ENCODE data around the gene CDKL1.
A peak's percentile ranks its signal among the peaks of the same experiment; 100 is the strongest.

The CDKL1 gene

DNA sequence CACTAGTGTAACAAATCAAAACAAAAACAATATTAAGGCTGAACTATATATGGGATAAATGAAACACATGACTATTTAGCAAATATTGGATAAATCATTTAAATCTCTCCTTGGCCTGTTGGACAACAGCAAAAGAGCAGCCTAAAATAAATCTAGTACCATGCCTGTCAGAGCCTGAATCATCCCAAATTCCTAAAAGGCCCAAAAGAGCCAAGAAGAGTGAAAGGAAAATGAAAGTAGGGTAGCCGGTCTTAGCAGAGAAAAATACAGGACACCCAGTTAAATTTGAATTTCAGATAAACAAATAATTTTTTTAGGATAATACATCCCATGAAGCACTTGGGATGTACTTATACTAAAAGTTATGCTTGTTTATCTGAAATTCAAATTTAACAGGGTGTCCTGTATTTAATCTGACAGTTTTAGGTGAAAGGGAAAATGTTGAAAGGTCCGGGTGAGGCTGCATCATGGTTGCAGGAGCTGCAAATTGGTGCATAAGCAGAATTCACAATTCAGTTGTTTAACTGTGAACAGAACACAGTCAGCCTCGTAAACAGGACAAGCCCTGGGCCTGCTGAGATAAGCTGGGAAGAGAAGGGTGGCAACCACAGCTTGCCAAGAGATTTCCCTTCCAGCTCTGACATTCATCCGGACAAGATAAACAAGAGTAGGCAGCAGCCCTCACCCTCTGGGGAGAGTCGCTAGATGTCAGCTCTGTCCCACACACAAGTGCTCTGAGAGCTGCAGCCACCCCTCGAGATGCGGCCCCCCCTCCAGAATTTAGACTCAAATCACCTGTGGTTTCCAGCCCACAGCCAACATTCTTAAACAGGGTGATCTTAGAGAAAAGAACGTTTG lies 54.2 kb downstream of the CDKL1 start:
- peak overlapping the region; percentile 91 for H2AFZ ChIP-seq (ENCODE audit: low read depth)
- H3K9ac ChIP-seq = peak overlapping the region; percentile 19; the same call in 1 of the 2 replicates
- H4K20me1 ChIP-seq (ENCODE audit: insufficient read depth) = no peaks in the 10 kb centered on the region

DNA sequence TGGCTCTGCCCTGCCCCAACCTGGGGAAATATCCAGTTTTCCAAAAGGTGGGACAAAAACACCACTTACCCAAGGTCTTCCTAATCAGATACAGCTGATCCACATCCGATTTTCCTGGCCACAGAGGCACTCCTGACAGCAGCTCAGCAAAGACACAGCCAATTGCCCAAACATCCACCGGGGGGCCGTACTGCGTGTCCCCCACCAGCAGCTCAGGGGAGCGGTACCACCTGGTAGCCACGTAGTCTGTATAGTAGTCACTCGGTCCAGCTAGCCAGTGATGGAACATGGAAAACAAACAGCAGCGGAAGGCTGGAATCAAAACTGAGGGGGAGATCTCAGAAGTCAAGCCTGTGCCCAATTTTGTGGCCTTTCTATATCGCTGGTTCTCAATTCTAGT lies 55.7 kb downstream of the CDKL1 start:
- Histone ChIP-seq H3K27me3 (ENCODE audit: insufficient read depth, low read depth) (no peaks in the 10 kb centered on the region), H3K4me3 (IDR thresholded peaks at IDR 0.05; ENCODE audit: insufficient read depth, low read depth, low read length) (no peak overlapping the region), H3K9ac (no peak overlapping the region), H2AFZ (ENCODE audit: low read depth) (no peak overlapping the region), H3K4me1 (ENCODE audit: low read depth, poor library complexity, severe bottlenecking) (peaks cover 24% of the 10 kb centered on the region), H3K4me2 (no peak overlapping the region), H3K36me3 (ENCODE audit: insufficient read depth) (no peaks in the 10 kb centered on the region), H3K79me2 (ENCODE audit: insufficient read depth, low read depth) (no peaks in the 10 kb centered on the region), H4K20me1 (ENCODE audit: insufficient read depth) (no peaks in the 10 kb centered on the region), H3K27ac (no peak overlapping the region)
- TF ChIP-seq, protein P1, sequence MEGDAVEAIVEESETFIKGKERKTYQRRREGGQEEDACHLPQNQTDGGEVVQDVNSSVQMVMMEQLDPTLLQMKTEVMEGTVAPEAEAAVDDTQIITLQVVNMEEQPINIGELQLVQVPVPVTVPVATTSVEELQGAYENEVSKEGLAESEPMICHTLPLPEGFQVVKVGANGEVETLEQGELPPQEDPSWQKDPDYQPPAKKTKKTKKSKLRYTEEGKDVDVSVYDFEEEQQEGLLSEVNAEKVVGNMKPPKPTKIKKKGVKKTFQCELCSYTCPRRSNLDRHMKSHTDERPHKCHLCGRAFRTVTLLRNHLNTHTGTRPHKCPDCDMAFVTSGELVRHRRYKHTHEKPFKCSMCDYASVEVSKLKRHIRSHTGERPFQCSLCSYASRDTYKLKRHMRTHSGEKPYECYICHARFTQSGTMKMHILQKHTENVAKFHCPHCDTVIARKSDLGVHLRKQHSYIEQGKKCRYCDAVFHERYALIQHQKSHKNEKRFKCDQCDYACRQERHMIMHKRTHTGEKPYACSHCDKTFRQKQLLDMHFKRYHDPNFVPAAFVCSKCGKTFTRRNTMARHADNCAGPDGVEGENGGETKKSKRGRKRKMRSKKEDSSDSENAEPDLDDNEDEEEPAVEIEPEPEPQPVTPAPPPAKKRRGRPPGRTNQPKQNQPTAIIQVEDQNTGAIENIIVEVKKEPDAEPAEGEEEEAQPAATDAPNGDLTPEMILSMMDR (conservative IDR thresholded peaks at IDR 0.05; ENCODE audit: low read depth, low read length) = no peak

More for the DNA sequence above, 54.2 kb downstream of the CDKL1 start:
- H3K4me2 ChIP-seq = peak overlapping the region; percentile 88
- no peaks in the 10 kb centered on the region for H3K36me3 ChIP-seq (ENCODE audit: insufficient read depth)
- no peaks in the 10 kb centered on the region for H3K27me3 ChIP-seq (ENCODE audit: insufficient read depth, low read depth)
- no peak overlapping the region for H3K4me3 ChIP-seq (IDR thresholded peaks at IDR 0.05; ENCODE audit: insufficient read depth, low read depth, low read length)
- no peaks in the 10 kb centered on the region for H3K79me2 ChIP-seq (ENCODE audit: insufficient read depth, low read depth)
- TF ChIP-seq, protein P1 (conservative IDR thresholded peaks at IDR 0.05; ENCODE audit: low read depth, low read length) = no peak; the same call in 1 of the 2 replicates
- H3K4me1 ChIP-seq (ENCODE audit: low read depth, poor library complexity, severe bottlenecking) = peaks cover 18% of the 10 kb centered on the region
- H3K27ac ChIP-seq = 0 out of 2 replicates have a peak overlapping the region, but pooled peaks have one; percentile 8

DNA sequence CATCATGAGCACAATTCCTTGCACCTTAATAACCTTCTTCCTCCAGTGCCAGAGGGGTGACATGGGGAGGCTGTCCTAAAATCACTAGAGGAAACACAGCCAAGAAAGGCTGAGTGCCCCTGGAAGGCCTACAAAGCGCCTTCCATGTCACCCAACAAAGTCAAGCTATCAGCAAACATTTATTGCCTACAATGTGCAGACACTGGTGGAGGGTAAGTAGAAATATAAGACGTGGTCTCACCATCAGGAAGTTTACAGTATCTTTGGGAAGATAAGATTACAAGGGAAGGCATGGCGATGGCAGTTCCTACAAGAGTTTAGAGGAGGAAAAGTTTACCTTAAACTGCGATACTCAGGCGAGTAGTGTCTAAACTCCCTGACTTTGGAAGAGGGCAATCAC lies 56.6 kb downstream of the CDKL1 start:
- no peaks in the 10 kb centered on the region for H3K36me3 ChIP-seq (ENCODE audit: insufficient read depth)
- H3K79me2 ChIP-seq (ENCODE audit: insufficient read depth, low read depth) = no peaks in the 10 kb centered on the region

DNA sequence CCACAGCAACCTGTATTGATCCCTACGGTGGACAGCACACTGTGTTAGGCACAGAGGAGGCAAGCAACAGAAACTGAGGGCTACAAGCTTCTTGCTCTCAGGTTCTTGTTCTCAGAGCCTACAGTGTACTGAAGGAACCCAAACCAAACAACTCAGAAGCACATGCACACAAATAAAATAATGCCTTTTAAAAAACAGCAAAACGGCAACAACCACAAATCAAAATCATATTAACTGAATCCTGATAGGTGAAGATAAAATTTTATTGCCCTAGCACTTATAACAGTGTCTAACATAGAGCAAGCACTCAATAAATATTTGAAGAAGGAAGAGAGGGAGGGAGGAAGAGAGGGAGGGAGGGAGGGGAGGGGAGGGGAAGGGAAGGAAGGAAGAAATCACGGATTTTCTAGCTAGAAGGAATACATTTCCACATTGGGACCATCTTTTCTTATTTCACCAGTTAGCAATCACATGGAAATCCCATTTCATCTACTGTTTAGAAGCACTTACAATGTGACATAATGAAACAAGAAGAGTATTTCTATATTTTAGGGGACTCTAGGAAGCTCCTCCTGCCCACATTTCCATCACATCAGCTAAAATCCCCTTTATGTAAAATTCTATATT lies 57.4 kb downstream of the CDKL1 start:
- H3K4me2 ChIP-seq = no peak overlapping the region
- H3K36me3 ChIP-seq (ENCODE audit: insufficient read depth) = no peaks in the 10 kb centered on the region
- H4K20me1 ChIP-seq (ENCODE audit: insufficient read depth) = no peaks in the 10 kb centered on the region
- H3K4me3 ChIP-seq (IDR thresholded peaks at IDR 0.05; ENCODE audit: insufficient read depth, low read depth, low read length) = no peak overlapping the region
- H3K79me2 ChIP-seq (ENCODE audit: insufficient read depth, low read depth) = no peaks in the 10 kb centered on the region
- H3K4me1 ChIP-seq (ENCODE audit: low read depth, poor library complexity, severe bottlenecking) = peaks cover 31% of the 10 kb centered on the region
- no peak overlapping the region for H3K9ac ChIP-seq
- H3K27ac ChIP-seq = no peak overlapping the region
- H3K27me3 ChIP-seq (ENCODE audit: insufficient read depth, low read depth) = no peaks in the 10 kb centered on the region
- H2AFZ ChIP-seq (ENCODE audit: low read depth) = no peak overlapping the region
- TF ChIP-seq, protein P1 (conservative IDR thresholded peaks at IDR 0.05; ENCODE audit: low read depth, low read length) = no peak

More for the DNA sequence above, 56.6 kb downstream of the CDKL1 start:
- Histone ChIP-seq H2AFZ (ENCODE audit: low read depth) (no peak overlapping the region), H3K4me3 (IDR thresholded peaks at IDR 0.05; ENCODE audit: insufficient read depth, low read depth, low read length) (no peak overlapping the region), H3K4me2 (no peak overlapping the region), H3K4me1 (ENCODE audit: low read depth, poor library complexity, severe bottlenecking) (peaks cover 31% of the 10 kb centered on the region), H3K9ac (no peak overlapping the region), H3K27ac (no peak overlapping the region), H4K20me1 (ENCODE audit: insufficient read depth) (no peaks in the 10 kb centered on the region), H3K27me3 (ENCODE audit: insufficient read depth, low read depth) (no peaks in the 10 kb centered on the region)
- TF ChIP-seq, protein P1 (conservative IDR thresholded peaks at IDR 0.05; ENCODE audit: low read depth, low read length) = no peak

All from KMS-11 (cell line).